Activated CD4-positive, alpha-beta T cell treated with anti-CD3 and anti-CD28 coated beads for 1 hour (primary cell): ENCODE data around the gene PCBP4.
A peak's percentile ranks its signal among the peaks of the same experiment; 100 is the strongest.

Experiments used
- DNase-seq: peaks from one replicate; pipeline ENCODE4 v3.0.0-alpha.2; 2020

Gene PCBP4

GRCh38 chr3:51954713-51955112 is 12.5 kb downstream of the PCBP4 start:
- no peak for DNase-seq

- DNase-seq: no peak
Observed at GRCh38 chr3:51954105-51954504, 13.1 kb downstream of the PCBP4 start.

- no peak for DNase-seq
Observed at GRCh38 chr3:51953445-51953844, 13.8 kb downstream of the PCBP4 start.

- DNase-seq: no peak
Observed at GRCh38 chr3:51950899-51951298, 16.4 kb downstream of the PCBP4 start.

GRCh38 chr3:51949121-51949520 is 18.1 kb downstream of the PCBP4 start:
- no peak for DNase-seq

- no peak for DNase-seq
Observed at GRCh38 chr3:51948016-51948580, 19.2 kb downstream of the PCBP4 start.

GRCh38 chr3:51947215-51947900 is 19.9 kb downstream of the PCBP4 start:
- DNase-seq: no peak

- DNase-seq: no peak
Observed at GRCh38 chr3:51946796-51947195, 20.5 kb downstream of the PCBP4 start.

GRCh38 chr3:51945926-51946705 is 21.1 kb downstream of the PCBP4 start:
- no peak for DNase-seq

- DNase-seq: no peak
Observed at GRCh38 chr3:51945031-51945840, 22.0 kb downstream of the PCBP4 start.

GRCh38 chr3:51944451-51945021 is 22.7 kb downstream of the PCBP4 start:
- no peak for DNase-seq

GRCh38 chr3:51943451-51944391 is 23.5 kb downstream of the PCBP4 start:
- no peak for DNase-seq

GRCh38 chr3:51942603-51943450 is 24.4 kb downstream of the PCBP4 start:
- DNase-seq: peak; percentile 38

- peak; percentile 99 for DNase-seq
Observed at GRCh38 chr3:51941798-51942602, 25.3 kb downstream of the PCBP4 start, which contains the start of the genes PARP3 and RRP9. Gene PARP3 (plus strand): TSS chr3:51942363. CDS start chr3:51943356, 993 bp downstream. Gene RRP9 (minus strand): TSS chr3:51941904. CDS start chr3:51941867, 37 bp downstream.

GRCh38 chr3:51941463-51941797 is 25.8 kb downstream of the PCBP4 start:
- DNase-seq: no peak

GRCh38 chr3:51940648-51941462 is 26.4 kb downstream of the PCBP4 start:
- no peak for DNase-seq

GRCh38 chr3:51938780-51939425 is 28.4 kb downstream of the PCBP4 start:
- DNase-seq: no peak
